AG08395 (cell line): Measurements from ENCODE around the gene C1QBP.
A peak's percentile ranks its signal among the peaks of the same experiment; 100 is the strongest.
"Not testable (repeated sequence)": the region's sequence is repeated elsewhere in the genome, so short reads cannot be mapped to it uniquely, and the experiment has no call there.

Source experiments
- DNase-seq: peaks from one replicate; pipeline ENCODE4 v3.0.0; 2012; ENCODE audit warnings: mixed read lengths, low spot score

C1QBP gene

GRCh38 chr17:5431949-5432556 lies 6.9 kb downstream of the C1QBP start:
- DNase-seq, result no peak

GRCh38 chr17:5431234-5431633 lies 7.7 kb downstream of the C1QBP start:
- not testable (repeated sequence) for DNase-seq

GRCh38 chr17:5430413-5430999 lies 8.4 kb downstream of the C1QBP start:
- DNase-seq, result no peak

GRCh38 chr17:5429191-5429887 lies 9.6 kb downstream of the C1QBP start:
- no peak for DNase-seq

- no peak for DNase-seq
Observed at GRCh38 chr17:5425826-5426225, 13.1 kb downstream of the C1QBP start.

- DNase-seq, result no peak
Observed at GRCh38 chr17:5424909-5425308, 14.0 kb downstream of the C1QBP start.

- DNase-seq, result peak; percentile 69
Observed at GRCh38 chr17:5422505-5422904, 16.4 kb downstream of the C1QBP start.

- DNase-seq, result peak; percentile 87
Observed at GRCh38 chr17:5419959-5420653, 18.8 kb downstream of the C1QBP start, which contains the start of gene RPAIN. TSS of gene RPAIN (plus strand) at chr17:5420182. CDS start at chr17:5420211, 29 bp downstream.

GRCh38 chr17:5419356-5419958 lies 19.5 kb downstream of the C1QBP start, which contains the start of gene NUP88:
TSS of gene NUP88 (minus strand) at chr17:5419662. CDS start at chr17:5419650, 12 bp downstream.
- peak; percentile 99 for DNase-seq

GRCh38 chr17:5418858-5419355 lies 20.0 kb downstream of the C1QBP start:
- DNase-seq, result no peak

- DNase-seq, result no peak
Observed at GRCh38 chr17:5416901-5417300, 22.1 kb downstream of the C1QBP start.

- peak; percentile 73 for DNase-seq
Observed at GRCh38 chr17:5413682-5414081, 25.3 kb downstream of the C1QBP start.

GRCh38 chr17:5410594-5411272 lies 28.2 kb downstream of the C1QBP start:
- no peak for DNase-seq

- no peak for DNase-seq
Observed at GRCh38 chr17:5408186-5408585, 30.8 kb downstream of the C1QBP start.

- no peak for DNase-seq
Observed at GRCh38 chr17:5405400-5405799, 33.6 kb downstream of the C1QBP start.

GRCh38 chr17:5399767-5400166 lies 39.2 kb downstream of the C1QBP start:
- no peak for DNase-seq

- no peak for DNase-seq
Observed at GRCh38 chr17:5396612-5397011, 42.3 kb downstream of the C1QBP start.

- no peak for DNase-seq
Observed at GRCh38 chr17:5391678-5392077, 47.3 kb downstream of the C1QBP start.
